COLO829 (cell line): ENCODE measurements around the gene CCL3.
"Not testable (repeated sequence)": the region's sequence is repeated elsewhere in the genome, so short reads cannot be mapped to it uniquely, and the experiment has no call there.

Source experiments
- DNase-seq: peaks from one replicate; pipeline ENCODE4 v3.0.0; 2012; ENCODE audit warnings: low spot score

The CCL3 gene

GRCh38 chr17:36115649-36115977, 25.7 kb upstream of the CCL3 start:
- DNase-seq, result not testable (repeated sequence)

GRCh38 chr17:36114971-36115648, 25.2 kb upstream of the CCL3 start:
- not testable (repeated sequence) for DNase-seq

- not testable (repeated sequence) for DNase-seq
These were observed 23.2 kb upstream of the CCL3 start for GRCh38 chr17:36113131-36113530.

- no peak for DNase-seq
These were observed 22.6 kb upstream of the CCL3 start for GRCh38 chr17:36112572-36112971.

- no peak for DNase-seq
These were observed 21.1 kb upstream of the CCL3 start for GRCh38 chr17:36111068-36111490.

GRCh38 chr17:36108265-36108664, 18.3 kb upstream of the CCL3 start:
- not testable (repeated sequence) for DNase-seq

- no peak for DNase-seq
These were observed 17.7 kb upstream of the CCL3 start for GRCh38 chr17:36107660-36108059.

GRCh38 chr17:36106493-36106835, 16.5 kb upstream of the CCL3 start:
- no peak for DNase-seq

- DNase-seq, result no peak
These were observed 16.0 kb upstream of the CCL3 start for GRCh38 chr17:36105781-36106492.

- DNase-seq, result no peak
These were observed 14.8 kb upstream of the CCL3 start for GRCh38 chr17:36104701-36105181.

- DNase-seq, result not testable (repeated sequence)
These were observed 14.3 kb upstream of the CCL3 start for GRCh38 chr17:36104246-36104645.

- DNase-seq, result not testable (repeated sequence)
These were observed 13.5 kb upstream of the CCL3 start, which contains the start of gene CCL4 for GRCh38 chr17:36103401-36103975. CCL4 (plus strand) TSS chr17:36103827; CDS start chr17:36103906, 79 bp downstream.

GRCh38 chr17:36099004-36099403, 9.1 kb upstream of the CCL3 start:
- not testable (repeated sequence) for DNase-seq

- DNase-seq, result no peak
These were observed 6.0 kb upstream of the CCL3 start for GRCh38 chr17:36095992-36096391.

GRCh38 chr17:36094746-36095145, 4.8 kb upstream of the CCL3 start:
- DNase-seq, result no peak

GRCh38 chr17:36094232-36094631, 4.3 kb upstream of the CCL3 start:
- no peak for DNase-seq

- DNase-seq, result not testable (repeated sequence)
These were observed 2.8 kb upstream of the CCL3 start for GRCh38 chr17:36092715-36093114.

- DNase-seq, result no peak
These were observed 2.3 kb upstream of the CCL3 start for GRCh38 chr17:36092230-36092629.

- DNase-seq, result no peak
These were observed 541 bp downstream of the CCL3 start for GRCh38 chr17:36089339-36089865.

GRCh38 chr17:36088670-36089338, 1.1 kb downstream of the CCL3 start:
- no peak for DNase-seq

- DNase-seq, result not testable (repeated sequence)
These were observed 1.9 kb downstream of the CCL3 start for GRCh38 chr17:36087897-36088572.

GRCh38 chr17:36087471-36087870, 2.5 kb downstream of the CCL3 start:
- not testable (repeated sequence) for DNase-seq
